ENCODE data around the gene LRRC19. TPM values are rescaled to one million over a fixed set of nuclear protein-coding genes. Genes with fewer than 3 reads are reported as not detected.

The LRRC19 gene, protein sequence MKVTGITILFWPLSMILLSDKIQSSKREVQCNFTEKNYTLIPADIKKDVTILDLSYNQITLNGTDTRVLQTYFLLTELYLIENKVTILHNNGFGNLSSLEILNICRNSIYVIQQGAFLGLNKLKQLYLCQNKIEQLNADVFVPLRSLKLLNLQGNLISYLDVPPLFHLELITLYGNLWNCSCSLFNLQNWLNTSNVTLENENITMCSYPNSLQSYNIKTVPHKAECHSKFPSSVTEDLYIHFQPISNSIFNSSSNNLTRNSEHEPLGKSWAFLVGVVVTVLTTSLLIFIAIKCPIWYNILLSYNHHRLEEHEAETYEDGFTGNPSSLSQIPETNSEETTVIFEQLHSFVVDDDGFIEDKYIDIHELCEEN
- total RNA-seq (not detected), polyA plus RNA-seq (not detected)
- long read RNA-seq, donor 1: 0 reads
- long read RNA-seq, donor 2: 0 reads

DNA sequence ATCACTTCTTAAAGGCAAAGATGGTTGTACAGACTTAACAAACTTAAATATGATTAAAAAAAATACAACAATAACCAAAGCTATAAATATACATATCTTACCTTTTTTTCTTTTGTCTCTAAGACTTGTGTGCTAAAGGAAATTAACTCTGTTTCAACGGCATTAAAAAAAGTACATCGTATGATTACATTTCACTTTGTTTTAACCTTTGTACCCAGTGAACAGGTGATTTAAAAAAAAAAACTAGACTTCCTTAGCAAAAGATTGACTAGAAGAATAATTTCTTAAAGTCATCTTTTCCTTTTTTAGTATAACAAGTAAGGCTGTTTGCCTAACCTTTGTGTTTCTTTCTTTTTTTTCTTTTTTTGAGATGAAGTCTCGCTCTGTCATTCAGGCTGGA is at the start of gene LRRC19:
Gene LRRC19, minus strand, starts transcription at position 182 of the 400 bp plus-strand sequence. CDS start 5,978 bp downstream, outside the sequence.
- Histone ChIP-seq H3K9me3 (no peaks in the 10 kb centered on the region), H3K4me1 (no peaks in the 10 kb centered on the region), H3K4me3 (no peak within 1 kb of the TSS), H3K27me3 (replicated peaks in 1 of 7) (no peaks in the 10 kb centered on the region), H3K36me3 (peaks cover 0 to 20% (median 0%) of the 10 kb centered on the region in 6 donors), H3K27ac (no peak within 1 kb of the TSS)
- DNase-seq: no peak
- intact Hi-C loops (cut with DNase I; ENCODE audit: low total_unique reads): no loop called here
- TF ChIP-seq POLR2A (IDR thresholded peaks at IDR 0.05) (no peak), POLR2AphosphoS5 (IDR thresholded peaks at IDR 0.05) (no peak)
- TF ChIP-seq, protein P1, sequence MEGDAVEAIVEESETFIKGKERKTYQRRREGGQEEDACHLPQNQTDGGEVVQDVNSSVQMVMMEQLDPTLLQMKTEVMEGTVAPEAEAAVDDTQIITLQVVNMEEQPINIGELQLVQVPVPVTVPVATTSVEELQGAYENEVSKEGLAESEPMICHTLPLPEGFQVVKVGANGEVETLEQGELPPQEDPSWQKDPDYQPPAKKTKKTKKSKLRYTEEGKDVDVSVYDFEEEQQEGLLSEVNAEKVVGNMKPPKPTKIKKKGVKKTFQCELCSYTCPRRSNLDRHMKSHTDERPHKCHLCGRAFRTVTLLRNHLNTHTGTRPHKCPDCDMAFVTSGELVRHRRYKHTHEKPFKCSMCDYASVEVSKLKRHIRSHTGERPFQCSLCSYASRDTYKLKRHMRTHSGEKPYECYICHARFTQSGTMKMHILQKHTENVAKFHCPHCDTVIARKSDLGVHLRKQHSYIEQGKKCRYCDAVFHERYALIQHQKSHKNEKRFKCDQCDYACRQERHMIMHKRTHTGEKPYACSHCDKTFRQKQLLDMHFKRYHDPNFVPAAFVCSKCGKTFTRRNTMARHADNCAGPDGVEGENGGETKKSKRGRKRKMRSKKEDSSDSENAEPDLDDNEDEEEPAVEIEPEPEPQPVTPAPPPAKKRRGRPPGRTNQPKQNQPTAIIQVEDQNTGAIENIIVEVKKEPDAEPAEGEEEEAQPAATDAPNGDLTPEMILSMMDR (IDR thresholded peaks at IDR 0.05 in 8 of 11, conservative IDR thresholded peaks at IDR 0.05 in 3 of 11): no peak
- WGBS, 5 donors: 93 to 99% (median 96%) methylated on average over 3 of the region's 3 CpGs

DNA sequence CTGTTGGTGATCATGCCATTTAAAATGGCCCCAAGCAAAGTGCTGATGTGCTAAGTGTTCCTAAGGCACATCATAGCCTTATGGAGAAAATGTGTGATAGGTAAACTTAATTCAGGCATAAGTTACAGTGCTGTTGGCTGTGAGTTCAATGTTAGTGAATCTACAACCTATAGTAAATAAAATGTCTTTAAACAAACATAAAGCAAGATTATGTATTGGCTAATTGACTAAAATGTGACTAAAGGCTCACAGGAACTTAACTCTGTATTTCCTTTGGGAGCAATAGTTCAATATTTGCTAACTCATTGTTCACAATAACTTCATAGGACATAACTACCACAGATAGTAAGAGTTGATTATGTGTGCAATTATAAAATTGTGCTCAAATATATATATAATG is 49.4 kb upstream of the LRRC19 start:
- Histone ChIP-seq H3K9me3 (no peaks in the 10 kb centered on the region), H3K27me3 (replicated peaks in 1 of 7) (no peaks in the 10 kb centered on the region), H3K36me3 (peaks cover 0 to 48% (median 8%) of the 10 kb centered on the region in 6 donors), H3K27ac (peak overlapping the region in 1 of 8 donors; percentile 6), H3K4me1 (peaks cover 0 to 5% (median 0%) of the 10 kb centered on the region in 6 donors), H3K4me3 (no peak overlapping the region)
- DNase-seq: no peak
- intact Hi-C loops (cut with DNase I; ENCODE audit: low total_unique reads): no loop called here
- TF ChIP-seq POLR2AphosphoS5 (IDR thresholded peaks at IDR 0.05): no peak
- TF ChIP-seq, protein P1 (IDR thresholded peaks at IDR 0.05 in 8 of 11, conservative IDR thresholded peaks at IDR 0.05 in 3 of 11): no peak
- no peak for TF ChIP-seq POLR2A (IDR thresholded peaks at IDR 0.05)

DNA sequence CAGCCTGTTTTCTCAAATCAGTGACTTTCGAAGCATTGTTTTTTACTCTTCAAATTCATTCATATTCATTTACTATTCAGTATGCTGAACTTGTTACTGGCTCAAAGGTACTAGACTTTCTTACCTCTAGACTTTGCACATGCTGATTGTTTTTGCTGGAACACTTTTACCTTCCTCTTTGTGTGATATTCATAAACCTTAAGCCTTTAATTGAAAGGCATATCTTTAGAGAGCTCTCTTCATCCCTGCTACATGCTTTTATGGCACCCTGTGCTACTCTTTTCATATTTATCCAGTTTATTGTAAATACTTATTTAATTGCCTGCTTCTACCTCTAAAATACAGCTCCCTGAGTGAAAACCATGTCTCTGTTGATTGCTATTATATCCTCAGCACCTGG is 48.7 kb upstream of the LRRC19 start:
- TF ChIP-seq, protein P1 (IDR thresholded peaks at IDR 0.05 in 8 of 11, conservative IDR thresholded peaks at IDR 0.05 in 3 of 11): no peak
- no peak for TF ChIP-seq POLR2A (IDR thresholded peaks at IDR 0.05)
- TF ChIP-seq POLR2AphosphoS5 (IDR thresholded peaks at IDR 0.05): no peak
- Histone ChIP-seq H3K36me3 (peaks cover 0 to 45% (median 8%) of the 10 kb centered on the region in 6 donors), H3K27me3 (replicated peaks in 1 of 7) (no peaks in the 10 kb centered on the region), H3K4me3 (no peak overlapping the region), H3K9me3 (no peaks in the 10 kb centered on the region), H3K27ac (peak overlapping the region in 6 of 8 donors; percentile 29 to 63 (median 43)), H3K4me1 (peaks cover 0 to 3% (median 0%) of the 10 kb centered on the region in 6 donors)
- DNase-seq: no peak
- 93 to 100% (median 97%) methylated on average over 1 of the region's 1 CpG for WGBS, 5 donors
- intact Hi-C loops (cut with DNase I; ENCODE audit: low total_unique reads): no loop called here

DNA sequence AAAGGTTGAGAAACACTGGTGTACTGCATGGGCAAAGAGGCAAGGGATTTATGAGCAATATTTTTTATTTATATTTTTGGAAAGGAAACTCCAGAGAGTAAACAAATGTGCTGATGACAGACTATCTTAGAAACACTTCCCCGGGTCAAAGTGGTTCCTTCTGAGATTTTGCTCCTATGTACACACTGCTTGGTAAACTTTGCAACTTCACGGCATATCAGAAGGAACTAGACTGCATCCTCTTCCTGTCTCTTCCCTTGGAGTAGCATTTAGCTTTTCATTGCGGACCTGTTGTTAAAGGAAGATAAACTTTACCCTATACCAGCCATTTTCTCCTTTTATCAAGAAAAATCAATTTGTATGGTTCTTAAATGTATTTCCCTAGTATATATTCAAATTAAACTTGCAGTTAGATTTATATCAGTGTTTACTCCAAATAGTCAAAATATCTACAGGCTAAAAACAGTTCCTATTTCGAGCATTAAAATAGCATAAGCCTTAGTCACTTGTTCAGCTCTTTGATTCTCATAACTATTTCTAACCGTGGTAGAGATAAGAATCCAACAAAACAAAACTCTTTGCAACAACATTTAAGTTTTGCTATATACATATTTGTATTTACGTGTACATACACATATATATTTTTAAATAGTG is 48.0 kb upstream of the LRRC19 start:
- Histone ChIP-seq H3K4me1 (peaks cover 0 to 3% (median 0%) of the 10 kb centered on the region in 6 donors), H3K36me3 (peaks cover 0 to 48% (median 8%) of the 10 kb centered on the region in 6 donors), H3K4me3 (no peak overlapping the region), H3K9me3 (no peaks in the 10 kb centered on the region), H3K27ac (peak overlapping the region in 6 of 8 donors; percentile 29 to 63 (median 43)), H3K27me3 (replicated peaks in 1 of 7) (no peaks in the 10 kb centered on the region)
- no peak for DNase-seq
- TF ChIP-seq POLR2AphosphoS5 (IDR thresholded peaks at IDR 0.05): no peak
- TF ChIP-seq POLR2A (IDR thresholded peaks at IDR 0.05): no peak
- TF ChIP-seq, protein P1 (IDR thresholded peaks at IDR 0.05 in 8 of 11, conservative IDR thresholded peaks at IDR 0.05 in 3 of 11): no peak
- 26 to 36% (median 32%) methylated on average over 6 of the region's 6 CpGs for WGBS, 5 donors
- intact Hi-C loops (cut with DNase I; ENCODE audit: low total_unique reads): no loop called here
